GM18951 (cell line): Measurements from ENCODE around the gene APPBP2.

ENCODE experiments used
- POLR2A ChIP-seq: IDR thresholded peaks from 4 replicates; pipeline ENCODE4 v1.6.1; 2011; ENCODE audit warnings: mild to moderate bottlenecking; ENCODE audit not compliant: insufficient read length, insufficient read depth; ENCODE audit errors: extremely low read depth
- in situ Hi-C: fragments of 300-500 bp; cut with MboI; formaldehyde crosslinking; loops from one replicate; pipeline ENCODE4 v1.12.0; 2022; ENCODE audit warnings: low sequenced_read_pairs, mixed read lengths, inconsistent platforms; ENCODE audit not compliant: unreplicated experiment

The APPBP2 gene

DNA sequence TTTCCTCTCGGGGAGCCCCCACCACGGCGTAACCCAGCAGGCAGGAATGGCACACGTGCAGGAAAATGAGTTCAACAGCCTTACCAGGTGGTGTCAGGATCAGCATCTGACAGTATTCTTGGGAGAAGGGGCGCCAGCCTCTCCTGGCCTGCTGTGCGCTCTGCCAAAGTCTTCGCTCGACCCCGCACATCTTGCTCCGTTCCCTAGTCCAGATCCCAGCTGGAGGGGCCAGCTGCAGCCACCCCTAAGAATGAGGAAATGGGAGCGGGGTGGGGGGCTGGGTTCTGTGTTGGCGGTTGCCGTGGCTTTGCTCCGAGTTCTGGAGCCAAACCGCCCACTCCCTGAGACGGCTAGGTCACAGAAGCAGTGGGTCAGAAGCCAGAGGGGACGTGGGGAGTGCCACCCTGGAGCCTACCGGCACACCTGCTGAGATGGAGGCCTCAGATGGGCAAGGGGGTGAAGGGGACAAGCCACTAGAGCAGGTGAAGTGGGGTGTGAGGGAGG is 103.8 kb downstream of the APPBP2 start, which contains the start of gene CHCT1:
TSS of gene CHCT1 (plus strand) at position 328 of the 504 bp plus-strand sequence. CDS start at position 432, 104 bp downstream.
- TF ChIP-seq POLR2A, result no peak
- in situ Hi-C loops, result loop anchor here (10.0 to 25.0 kb wide), 2 partner anchors 223 to 285 kb away; partner anchors contain the start of gene CA4

- in situ Hi-C loops, result loop anchor here (10.0 to 25.0 kb wide), 2 partner anchors 223 to 284 kb away; partner anchors contain the start of gene CA4
- no peak for TF ChIP-seq POLR2A
Measured at GRCh38 chr17:60421273-60422161, 104.5 kb downstream of the APPBP2 start.

DNA sequence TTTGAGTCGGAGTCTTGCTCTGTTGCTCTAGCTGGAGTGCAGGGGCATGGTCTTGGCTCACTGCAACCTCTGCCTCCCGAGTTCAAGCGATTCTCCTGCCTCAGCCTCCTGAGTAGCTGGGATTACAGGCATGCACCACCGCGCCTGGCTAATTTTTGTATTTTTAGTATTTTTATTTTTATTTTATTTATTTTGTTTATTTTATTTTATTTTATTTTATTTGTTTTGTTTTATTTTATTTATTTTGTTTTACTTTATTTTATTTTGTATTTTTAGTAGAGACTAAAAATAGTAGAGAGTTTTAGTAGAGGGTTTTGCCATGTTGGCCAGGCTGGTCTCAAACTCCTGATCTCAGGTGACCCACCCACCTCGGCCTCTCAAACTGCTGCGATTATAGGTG is 106.2 kb downstream of the APPBP2 start:
- in situ Hi-C loops, result loop anchor here (10.0 to 25.0 kb wide), 2 partner anchors 225 to 283 kb away; partner anchors contain the start of gene CA4

DNA sequence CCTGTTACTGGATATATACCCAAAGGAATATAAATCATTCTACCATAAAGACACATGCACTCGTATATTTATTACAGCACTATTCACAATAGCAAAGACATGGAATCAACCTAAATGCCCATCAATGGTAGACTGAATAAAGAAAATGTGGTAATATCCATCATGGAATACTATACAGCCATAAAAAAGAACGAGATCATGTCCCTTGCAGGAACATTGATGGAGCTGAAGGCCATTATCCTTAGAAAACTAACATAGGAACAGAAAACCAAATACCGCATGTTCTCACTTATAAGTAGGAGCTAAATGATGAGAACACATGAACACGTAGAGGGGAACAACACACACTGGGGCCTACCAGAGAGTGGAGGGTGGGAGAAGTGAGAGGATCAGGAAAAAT is 107.0 kb downstream of the APPBP2 start:
- in situ Hi-C loops, result loop anchor here (25.0 kb wide), 1 partner anchor 282 kb away; the partner anchor contains the start of gene CA4

DNA sequence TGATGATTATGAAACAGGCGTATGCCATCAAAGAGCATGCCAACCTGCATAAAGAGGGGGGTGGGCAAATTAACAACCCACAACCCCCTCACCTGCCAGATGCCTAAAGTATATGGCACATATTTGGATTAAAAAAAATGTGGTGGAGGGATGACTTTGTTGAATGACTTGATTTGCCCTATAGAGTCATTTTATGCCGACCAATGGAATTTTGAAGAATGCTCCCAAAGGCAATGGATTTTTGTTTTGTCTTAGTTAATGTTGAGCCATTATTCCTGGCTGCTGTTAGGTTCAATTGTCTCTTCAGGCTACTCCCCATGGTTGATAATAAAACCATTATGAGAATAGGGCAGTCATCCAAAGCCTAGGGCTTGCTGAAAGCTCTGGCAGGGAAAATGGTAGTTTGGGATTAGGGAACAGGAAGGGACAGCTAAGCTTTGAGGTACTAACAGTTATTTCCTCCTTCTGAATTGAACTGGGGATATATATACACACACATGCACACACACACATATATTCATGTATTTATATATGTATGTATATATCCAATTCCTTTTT is 109.6 kb downstream of the APPBP2 start:
- in situ Hi-C loops, result loop anchor here (25.0 kb wide), 1 partner anchor 279 kb away; the partner anchor contains the start of gene CA4
- no peak for TF ChIP-seq POLR2A

GRCh38 chr17:60415146-60415545 is 110.9 kb downstream of the APPBP2 start:
- TF ChIP-seq POLR2A, result no peak
- in situ Hi-C loops, result loop anchor here (25.0 kb wide), 1 partner anchor 278 kb away; the partner anchor contains the start of gene CA4

DNA sequence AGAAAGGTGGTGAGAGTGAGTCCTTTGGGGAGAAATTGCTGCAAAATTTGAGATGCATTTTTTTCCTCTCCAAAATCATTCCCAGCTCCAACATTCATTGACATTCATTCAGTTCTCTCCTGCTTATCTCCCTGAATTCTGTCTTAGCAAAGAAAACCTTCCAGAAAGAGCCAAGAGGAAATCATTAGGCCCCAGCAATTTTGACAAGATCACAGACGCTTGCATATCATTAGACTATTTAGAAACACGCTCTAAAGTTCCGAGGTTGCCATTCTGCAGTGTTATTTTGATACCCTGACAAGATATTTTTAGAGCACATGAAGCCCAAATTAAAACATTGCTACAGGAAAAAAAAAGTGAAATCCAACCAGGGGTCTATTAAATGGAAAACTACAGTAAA is 113.3 kb downstream of the APPBP2 start:
- in situ Hi-C loops, result loop anchor here (25.0 kb wide), 1 partner anchor 275 kb away; the partner anchor contains the start of gene CA4
- no peak for TF ChIP-seq POLR2A

DNA sequence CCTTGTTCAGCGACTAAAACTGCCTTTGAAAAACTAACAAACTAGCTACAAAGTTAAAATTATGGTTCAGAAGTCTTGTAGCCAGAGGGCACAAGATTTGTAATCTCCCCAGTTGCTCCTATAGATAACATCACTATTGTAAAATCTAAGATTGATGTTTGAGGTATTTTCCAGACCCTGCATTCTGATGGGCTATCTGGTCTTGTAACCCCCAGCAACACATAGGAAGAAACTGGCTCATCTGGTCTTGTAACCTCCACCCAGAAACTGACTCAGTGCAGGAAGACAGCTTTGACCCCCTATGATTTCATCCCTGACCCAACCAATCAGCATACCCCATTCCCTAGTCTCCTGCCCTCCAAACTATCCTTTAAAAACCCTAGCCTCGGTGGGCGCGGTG is 116.0 kb downstream of the APPBP2 start:
- in situ Hi-C loops, result loop anchor here (25.0 kb wide), 1 partner anchor 273 kb away; the partner anchor contains the start of gene CA4
- no peak for TF ChIP-seq POLR2A

DNA sequence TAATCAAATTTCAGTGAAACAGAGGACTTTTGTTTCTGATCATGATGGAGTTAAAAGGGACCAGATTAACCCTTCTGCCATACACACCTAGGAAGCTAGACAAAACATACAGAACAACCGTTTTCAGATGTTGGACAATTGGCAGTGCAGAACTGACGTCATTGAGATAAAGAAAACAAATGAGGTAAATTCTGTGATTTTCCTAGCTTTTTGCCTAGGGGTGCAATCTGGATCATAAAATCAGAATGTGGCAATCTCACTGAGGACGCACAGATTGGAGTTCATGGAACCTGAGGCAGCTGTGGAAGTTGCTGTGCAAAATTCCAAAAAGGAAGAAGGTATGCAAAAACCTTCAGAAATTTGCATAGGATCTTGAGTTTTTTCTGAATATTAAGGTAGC is 119.2 kb downstream of the APPBP2 start:
- no peak for TF ChIP-seq POLR2A
- in situ Hi-C loops, result loop anchor here (25.0 kb wide), 1 partner anchor 270 kb away; the partner anchor contains the start of gene CA4

GRCh38 chr17:60403962-60404361 is 122.1 kb downstream of the APPBP2 start:
- TF ChIP-seq POLR2A, result no peak

GRCh38 chr17:60403523-60403810 is 122.6 kb downstream of the APPBP2 start:
- in situ Hi-C loops, result loop anchor here (25.0 kb wide), 1 partner anchor 266 kb away; the partner anchor contains the start of gene CA4
- TF ChIP-seq POLR2A, result no peak

More at GRCh38 chr17:60403962-60404361, 122.1 kb downstream of the APPBP2 start:
- in situ Hi-C loops, result loop anchor here (25.0 kb wide), 1 partner anchor 267 kb away; the partner anchor contains the start of gene CA4

- in situ Hi-C loops, result loop anchor here (25.0 kb wide), 1 partner anchor 265 kb away; the partner anchor contains the start of gene CA4
- TF ChIP-seq POLR2A, result no peak
Measured at GRCh38 chr17:60401819-60402218, 124.2 kb downstream of the APPBP2 start.
